SJSA1 (cell line): ENCODE measurements around the gene HES2. TPM values are rescaled to one million over a fixed set of nuclear protein-coding genes. Genes with fewer than 3 reads are reported as not detected.
"Not testable (repeated sequence)": the region's sequence is repeated elsewhere in the genome, so short reads cannot be mapped to it uniquely, and the experiment has no call there.

Source experiments
- DNase-seq, 2 experiments: peaks; one replicate each; pipeline ENCODE4 v3.0.0-alpha.2; 2015 to 2020; ENCODE audit warnings: low spot score in 2 of 2, low read depth in 1 of 2
- H3K27ac ChIP-seq: fragments of 250-450 bp; sonication (Bioruptor Pico); 2 replicates; pipeline ENCODE4 v1.5.1; 2020; ENCODE audit warnings: mild to moderate bottlenecking, moderate library complexity
- H3K27me3 ChIP-seq: fragments of 250-450 bp; sonication (Bioruptor Pico); replicated peaks from 2 replicates; pipeline ENCODE4 v1.5.1; 2020; ENCODE audit warnings: mild to moderate bottlenecking, moderate library complexity
- H3K36me3 ChIP-seq: fragments of 250-450 bp; sonication (Bioruptor Pico); 2 replicates; pipeline ENCODE4 v1.5.1; 2020; ENCODE audit warnings: mild to moderate bottlenecking
- H3K4me1 ChIP-seq: fragments of 250-450 bp; sonication (Bioruptor Pico); replicated peaks from 2 replicates; pipeline ENCODE4 v1.6.1; 2021; ENCODE audit warnings: mild to moderate bottlenecking
- H3K4me3 ChIP-seq: fragments of 250-450 bp; sonication (Bioruptor Pico); 2 replicates; pipeline ENCODE4 v1.5.1; 2020; ENCODE audit warnings: mild to moderate bottlenecking
- H3K9me3 ChIP-seq: fragments of 250-450 bp; sonication (Bioruptor Pico); replicated peaks from 2 replicates; pipeline ENCODE4 v1.5.1; 2020; ENCODE audit warnings: mild to moderate bottlenecking
- total RNA-seq: library from RNA; depleted of rRNA; stranded (reverse); fragments of >200 nt; shearing (Covaris generic); gene quantifications from 2 replicates; pipeline ENCODE4 v1.2.3, GENCODE V29; 2014

HES2 gene
- total RNA-seq, 1 experiment from 2014 or later: not detected

DNA sequence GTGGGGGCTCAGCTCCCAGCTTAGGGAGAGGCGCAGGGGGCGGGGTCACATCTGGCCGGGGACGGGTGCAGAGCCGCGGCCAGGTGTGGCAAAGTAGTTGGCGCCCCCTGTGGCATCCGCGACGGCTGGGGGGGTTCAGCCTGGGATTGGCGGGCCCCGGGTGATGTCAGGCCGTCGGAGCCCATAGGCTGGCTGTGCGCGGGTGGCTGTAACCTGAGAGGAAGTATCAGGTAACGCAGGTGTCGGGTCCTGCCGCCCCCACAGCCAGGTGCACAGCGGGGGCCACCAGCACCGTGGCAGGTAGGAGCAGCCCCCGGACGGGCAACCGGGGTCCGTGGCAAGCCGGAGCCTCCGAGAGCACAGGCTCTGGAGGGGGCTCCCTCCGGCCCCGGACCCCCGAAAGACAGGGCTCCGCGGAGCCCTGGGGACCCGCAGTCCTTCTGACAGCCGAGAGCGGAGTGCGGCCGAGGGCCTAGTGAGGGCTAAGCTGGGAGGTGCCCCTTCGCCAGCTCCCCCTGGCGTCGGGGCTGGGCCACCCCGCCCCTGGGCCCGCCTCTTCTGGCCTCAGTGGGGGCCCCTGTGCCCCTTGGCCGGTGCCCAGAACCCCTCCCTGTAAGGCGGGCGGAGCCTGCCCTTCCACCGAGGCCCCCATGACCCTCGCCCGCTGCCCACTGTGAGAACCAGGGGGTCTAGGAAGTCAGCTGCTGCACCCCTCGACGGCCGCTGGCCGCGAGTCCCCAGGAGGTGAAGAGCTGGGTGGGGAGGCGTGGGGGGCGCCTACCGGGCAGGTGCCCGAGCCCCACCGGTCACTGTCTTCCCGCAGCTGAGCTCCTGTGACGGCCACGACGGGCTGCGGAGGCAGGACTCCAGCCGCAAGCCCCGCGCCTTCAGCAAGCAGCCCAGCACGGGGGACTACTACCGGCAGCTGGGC lies 28.4 kb upstream of the HES2 start:
- no peaks in the 10 kb centered on the region for H3K9me3 ChIP-seq
- no peak overlapping the region for H3K4me3 ChIP-seq
- no peak for DNase-seq
- H3K27me3 ChIP-seq: peaks cover 31% of the 10 kb centered on the region
- no peaks in the 10 kb centered on the region for H3K36me3 ChIP-seq
- H3K4me1 ChIP-seq: no peaks in the 10 kb centered on the region
- no peak overlapping the region for H3K27ac ChIP-seq

DNA sequence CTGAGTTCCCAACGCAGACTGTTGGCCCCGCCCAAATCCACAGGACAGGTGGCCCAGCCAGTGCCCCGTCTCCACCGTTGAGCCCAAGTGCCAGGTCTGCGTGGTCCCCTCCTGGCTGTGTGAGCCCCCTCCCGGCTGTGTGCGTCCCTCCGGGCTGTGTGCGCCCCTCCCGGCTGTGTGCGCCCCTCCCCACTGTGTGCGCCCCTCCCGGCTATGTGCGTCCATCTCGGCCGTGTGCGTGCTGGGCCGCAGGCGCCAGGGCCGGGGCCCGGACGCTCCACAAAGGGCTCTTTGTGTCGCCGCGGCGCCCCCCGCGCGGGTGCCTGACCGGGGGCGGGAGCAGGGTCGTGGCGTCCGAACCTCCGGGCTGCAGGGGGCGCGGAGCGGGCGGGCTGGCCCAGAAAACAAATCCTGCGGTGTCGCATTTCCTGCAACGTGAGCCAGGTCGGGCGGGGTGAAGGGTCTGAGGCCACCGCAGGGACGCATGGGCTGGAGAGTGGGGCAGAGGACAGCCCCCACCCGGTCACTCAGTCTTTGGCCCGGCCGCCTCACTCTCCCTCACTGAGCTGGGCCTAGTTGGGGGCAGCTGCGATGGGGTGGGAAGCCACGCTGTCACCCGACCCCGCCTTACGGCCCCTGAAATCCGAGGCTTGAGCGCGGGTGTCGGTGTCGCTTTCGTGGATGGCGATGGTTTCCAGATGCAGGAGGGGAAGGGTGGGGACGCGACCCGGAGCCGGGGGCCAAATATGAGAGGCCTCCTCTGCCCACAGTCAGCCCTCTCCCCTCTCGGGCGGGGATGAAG lies 27.5 kb upstream of the HES2 start:
- Histone ChIP-seq H3K27ac (no peak overlapping the region), H3K36me3 (no peaks in the 10 kb centered on the region), H3K4me3 (no peak overlapping the region), H3K27me3 (peaks cover 25% of the 10 kb centered on the region), H3K4me1 (no peaks in the 10 kb centered on the region), H3K9me3 (no peaks in the 10 kb centered on the region)
- DNase-seq: no peak

DNA sequence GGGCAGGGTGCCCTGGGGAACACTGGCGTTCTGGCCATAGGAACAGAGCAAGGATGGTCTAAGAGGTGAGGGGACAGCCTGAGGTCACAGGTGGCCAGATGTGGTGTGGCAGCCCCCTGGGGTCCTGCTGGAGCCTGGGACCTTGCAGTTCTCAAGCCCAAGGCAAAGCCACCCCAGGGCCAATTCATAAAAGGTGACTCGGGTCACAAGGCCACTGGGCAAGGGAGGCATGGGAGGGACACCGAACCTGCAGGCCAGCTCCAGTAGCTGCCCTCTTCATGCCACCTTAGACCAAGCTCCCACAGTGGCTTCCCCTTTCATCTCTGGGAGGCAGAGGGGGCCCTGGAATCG lies 26.9 kb upstream of the HES2 start:
- no peaks in the 10 kb centered on the region for H3K4me1 ChIP-seq
- H3K27ac ChIP-seq: no peak overlapping the region
- peaks cover 25% of the 10 kb centered on the region for H3K27me3 ChIP-seq
- no peak overlapping the region for H3K4me3 ChIP-seq
- no peaks in the 10 kb centered on the region for H3K9me3 ChIP-seq
- no peaks in the 10 kb centered on the region for H3K36me3 ChIP-seq
- no peak for DNase-seq

DNA sequence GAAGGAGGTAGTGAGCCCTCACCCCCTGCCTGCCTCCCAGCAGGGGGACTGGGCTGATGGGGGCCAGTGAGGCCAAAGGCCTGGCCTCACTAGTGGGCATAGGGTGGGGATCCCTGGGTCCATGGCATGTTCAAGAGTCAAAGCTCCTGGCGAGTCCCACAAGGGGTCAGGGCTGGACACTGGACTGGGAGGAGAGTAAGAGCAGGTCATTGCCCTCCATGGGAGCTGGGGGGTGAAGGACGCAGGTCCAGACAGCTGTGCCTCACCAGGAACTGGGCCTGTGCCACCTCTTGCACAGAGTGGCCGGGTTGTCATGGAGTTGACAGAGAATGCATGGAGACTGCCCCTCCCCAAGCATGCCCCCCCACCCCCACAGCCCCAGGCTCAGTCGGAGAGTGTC lies 26.2 kb upstream of the HES2 start:
- not testable (repeated sequence) for H3K9me3 ChIP-seq, H3K36me3 ChIP-seq, H3K27ac ChIP-seq, H3K4me1 ChIP-seq, H3K4me3 ChIP-seq, DNase-seq
- peaks cover 25% of the 10 kb centered on the region for H3K27me3 ChIP-seq

DNA sequence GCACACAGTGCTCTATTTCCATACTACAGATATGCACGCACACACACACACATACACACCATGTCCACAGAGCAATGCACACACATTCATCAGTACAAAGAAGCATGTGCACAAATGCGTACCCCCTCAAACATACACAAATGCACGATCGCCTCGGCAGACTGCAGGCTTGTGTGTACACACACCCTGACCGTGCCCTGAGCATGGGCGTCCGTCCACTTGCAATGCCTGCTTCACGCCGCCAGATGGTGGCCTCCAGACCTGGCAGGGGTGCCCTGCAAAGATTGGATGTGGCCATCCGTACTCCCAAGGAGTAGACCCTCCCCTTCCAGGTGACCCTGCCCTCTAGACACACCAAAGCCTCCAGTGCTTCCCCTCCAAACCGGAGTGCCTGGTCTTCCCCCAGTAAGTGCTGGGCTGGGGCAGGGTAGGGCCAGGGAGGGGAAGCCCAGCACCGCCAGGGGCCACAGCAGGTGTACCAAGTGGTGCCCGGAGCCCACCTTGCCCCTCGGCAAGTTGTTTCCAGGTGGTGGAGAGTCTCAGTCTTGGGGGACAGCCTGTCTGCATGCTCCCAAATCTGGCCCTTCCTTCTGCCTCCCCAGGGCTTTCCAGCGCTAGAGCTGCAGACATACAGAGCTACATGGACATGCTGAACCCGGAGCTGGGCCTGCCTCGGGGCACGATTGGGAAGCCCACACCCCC lies 25.5 kb upstream of the HES2 start:
- H3K27me3 ChIP-seq: peaks cover 20% of the 10 kb centered on the region
- H3K4me3 ChIP-seq: no peak overlapping the region
- H3K9me3 ChIP-seq: no peaks in the 10 kb centered on the region
- H3K36me3 ChIP-seq: no peaks in the 10 kb centered on the region
- no peak overlapping the region for H3K27ac ChIP-seq
- peak in 1 of 2 experiments; percentile 63 for DNase-seq
- no peaks in the 10 kb centered on the region for H3K4me1 ChIP-seq

DNA sequence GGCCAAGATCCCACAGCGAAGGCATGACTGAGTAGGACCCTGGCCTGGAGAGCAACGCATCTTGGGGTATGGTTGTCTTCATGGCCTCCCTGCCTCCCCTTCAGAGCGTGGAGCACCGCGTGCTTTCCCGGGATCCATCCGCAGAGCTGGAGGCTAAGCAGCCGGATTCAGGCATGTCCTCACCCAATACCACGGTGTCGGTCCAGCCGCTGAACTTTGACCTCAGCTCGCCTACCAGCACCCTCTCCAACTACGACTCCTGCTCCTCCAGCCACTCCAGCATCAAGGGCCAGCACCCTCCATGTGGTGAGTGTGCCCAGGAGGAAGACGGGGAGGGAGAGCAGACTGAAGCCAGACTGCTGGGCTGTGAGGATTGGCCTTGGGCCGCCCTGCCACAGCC lies 24.7 kb upstream of the HES2 start:
- Histone ChIP-seq H3K27ac (no peak overlapping the region), H3K4me1 (no peaks in the 10 kb centered on the region), H3K4me3 (no peak overlapping the region), H3K27me3 (peaks cover 15% of the 10 kb centered on the region), H3K36me3 (no peaks in the 10 kb centered on the region), H3K9me3 (no peaks in the 10 kb centered on the region)
- DNase-seq: no peak

DNA sequence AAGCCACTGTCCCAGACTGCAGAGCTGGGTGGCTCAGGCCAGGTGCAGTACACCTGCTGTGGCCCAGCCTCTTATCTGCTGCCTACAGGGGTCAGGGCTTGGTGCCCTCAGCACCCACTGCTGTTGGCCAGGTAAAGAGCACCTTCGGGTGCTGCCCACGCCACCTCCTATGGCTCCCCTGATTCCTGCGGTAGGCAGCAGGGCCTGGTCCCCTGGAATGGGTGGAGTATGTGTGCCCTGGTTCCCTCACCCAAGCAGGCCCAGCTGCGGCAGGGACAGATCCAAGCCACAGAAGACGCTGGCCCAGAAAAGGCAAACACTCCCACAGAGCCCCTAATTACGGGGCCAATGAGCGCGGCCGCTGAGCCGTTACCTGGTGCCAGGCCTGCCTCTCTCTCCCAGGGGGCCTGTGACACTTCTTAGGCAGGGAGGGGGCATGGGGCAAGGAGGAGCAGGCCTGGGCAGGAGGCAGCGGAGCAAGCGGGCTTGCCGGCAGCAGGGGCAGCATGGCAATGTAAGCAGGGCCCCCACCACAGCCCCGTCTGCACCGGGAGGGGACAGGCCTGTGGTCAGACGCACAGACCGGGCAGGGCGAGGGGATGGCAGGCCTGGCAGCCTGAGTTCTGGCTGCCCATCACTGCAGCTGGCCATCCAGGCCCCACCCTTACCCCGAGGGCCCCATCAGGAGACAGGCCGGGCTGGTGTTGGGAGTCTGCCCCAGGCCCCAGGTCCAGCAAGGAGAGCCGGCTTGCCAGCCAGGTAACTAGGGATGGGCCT lies 23.8 kb upstream of the HES2 start:
- Histone ChIP-seq H3K4me1 (no peaks in the 10 kb centered on the region), H3K27ac (no peak overlapping the region), H3K4me3 (no peak overlapping the region), H3K36me3 (no peaks in the 10 kb centered on the region), H3K27me3 (peaks cover 18% of the 10 kb centered on the region), H3K9me3 (no peaks in the 10 kb centered on the region)
- no peak for DNase-seq

DNA sequence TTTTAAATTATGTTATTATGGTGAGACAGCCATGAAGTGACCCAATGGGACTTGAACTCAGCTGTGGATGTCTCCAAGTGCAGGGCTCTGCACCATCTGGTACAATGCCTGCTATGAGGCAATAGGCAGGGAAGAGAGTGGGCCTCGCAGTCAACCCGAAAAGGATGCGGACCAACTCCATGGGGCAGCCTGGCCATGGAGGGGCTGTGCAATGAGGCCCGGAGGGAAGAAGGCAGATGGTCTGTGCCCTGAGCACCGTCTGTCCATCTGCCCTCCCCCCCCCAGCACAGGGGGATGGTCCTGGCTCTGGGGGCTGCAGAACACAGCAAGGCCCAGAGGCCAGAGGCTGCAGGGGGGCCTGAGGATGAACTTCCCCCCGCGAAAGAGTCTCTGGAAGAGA lies 21.9 kb upstream of the HES2 start:
- no peaks in the 10 kb centered on the region for H3K9me3 ChIP-seq
- no peak for DNase-seq
- H3K4me3 ChIP-seq: no peak overlapping the region
- H3K4me1 ChIP-seq: no peaks in the 10 kb centered on the region
- H3K36me3 ChIP-seq: no peaks in the 10 kb centered on the region
- H3K27ac ChIP-seq: no peak overlapping the region
- H3K27me3 ChIP-seq: peaks cover 5% of the 10 kb centered on the region; the same call in 1 of the 2 replicates

DNA sequence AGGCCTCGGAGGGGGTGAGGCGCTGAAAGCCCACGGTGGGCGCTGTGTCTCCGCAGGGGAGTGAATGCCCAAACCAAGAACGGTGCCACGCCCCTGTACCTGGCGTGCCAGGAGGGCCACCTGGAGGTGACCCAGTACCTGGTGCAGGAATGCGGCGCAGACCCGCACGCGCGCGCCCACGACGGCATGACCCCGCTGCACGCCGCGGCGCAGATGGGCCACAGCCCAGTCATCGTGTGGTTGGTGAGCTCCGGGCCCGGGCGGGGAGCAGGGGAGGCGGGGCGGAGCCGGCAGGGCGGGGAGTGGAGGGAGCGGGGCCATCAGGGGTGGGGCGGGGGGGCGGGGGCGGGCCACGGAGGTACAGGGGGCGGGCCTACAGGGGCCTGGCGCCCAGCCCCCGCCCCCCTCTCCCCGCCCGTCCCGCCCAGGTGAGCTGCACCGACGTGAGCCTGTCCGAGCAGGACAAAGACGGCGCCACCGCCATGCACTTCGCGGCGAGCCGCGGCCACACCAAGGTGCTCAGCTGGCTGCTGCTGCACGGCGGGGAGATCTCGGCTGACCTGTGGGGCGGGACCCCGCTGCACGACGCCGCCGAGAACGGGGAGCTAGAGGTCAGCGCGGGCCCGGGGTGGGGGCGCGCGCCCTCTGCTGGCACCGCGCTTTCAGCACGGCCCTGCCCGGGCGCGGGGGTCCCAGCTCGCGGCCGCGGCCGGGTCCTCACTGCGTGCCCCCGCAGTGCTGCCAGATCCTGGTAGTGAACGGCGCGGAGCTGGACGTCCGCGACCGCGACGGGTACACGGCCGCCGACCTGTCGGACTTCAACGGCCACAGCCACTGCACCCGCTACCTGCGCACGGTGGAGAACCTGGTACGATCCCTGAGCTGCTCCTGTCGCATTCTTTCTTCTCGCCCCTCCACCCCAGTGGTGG lies 20.7 kb upstream of the HES2 start:
- Histone ChIP-seq H3K36me3 (no peaks in the 10 kb centered on the region), H3K9me3 (no peaks in the 10 kb centered on the region), H3K4me3 (no peak overlapping the region), H3K27ac (no peak overlapping the region), H3K27me3 (peaks cover 5% of the 10 kb centered on the region), H3K4me1 (no peaks in the 10 kb centered on the region)
- DNase-seq: no peak

DNA sequence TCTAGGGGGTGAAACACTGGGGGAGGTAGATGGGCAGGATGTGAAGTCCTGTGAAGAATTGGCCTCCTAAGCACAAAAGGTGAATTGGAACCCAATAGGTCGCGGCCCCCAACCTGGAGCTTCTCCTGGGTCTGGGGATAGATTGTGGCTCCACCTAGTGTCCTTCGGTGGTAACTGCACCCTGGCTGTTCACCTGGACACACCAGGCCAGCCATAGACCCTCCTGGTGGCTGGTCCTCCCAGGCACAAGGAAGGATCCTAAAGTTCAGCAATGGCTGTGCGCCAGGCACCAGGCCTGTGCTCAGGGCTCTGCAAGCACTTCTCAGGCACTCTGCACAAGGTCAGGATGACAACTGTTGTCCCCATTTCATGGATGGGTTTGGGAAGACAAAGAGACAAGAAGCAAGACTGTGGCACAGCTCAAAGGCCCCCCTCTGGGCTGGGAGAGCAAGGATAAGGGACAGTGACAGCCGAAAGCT lies 18.4 kb upstream of the HES2 start:
- Histone ChIP-seq H3K9me3 (no peaks in the 10 kb centered on the region), H3K36me3 (no peaks in the 10 kb centered on the region), H3K4me1 (no peaks in the 10 kb centered on the region), H3K27ac (no peak overlapping the region), H3K27me3 (peaks cover 5% of the 10 kb centered on the region), H3K4me3 (no peak overlapping the region)
- peak; percentile 42 to 68 for DNase-seq

DNA sequence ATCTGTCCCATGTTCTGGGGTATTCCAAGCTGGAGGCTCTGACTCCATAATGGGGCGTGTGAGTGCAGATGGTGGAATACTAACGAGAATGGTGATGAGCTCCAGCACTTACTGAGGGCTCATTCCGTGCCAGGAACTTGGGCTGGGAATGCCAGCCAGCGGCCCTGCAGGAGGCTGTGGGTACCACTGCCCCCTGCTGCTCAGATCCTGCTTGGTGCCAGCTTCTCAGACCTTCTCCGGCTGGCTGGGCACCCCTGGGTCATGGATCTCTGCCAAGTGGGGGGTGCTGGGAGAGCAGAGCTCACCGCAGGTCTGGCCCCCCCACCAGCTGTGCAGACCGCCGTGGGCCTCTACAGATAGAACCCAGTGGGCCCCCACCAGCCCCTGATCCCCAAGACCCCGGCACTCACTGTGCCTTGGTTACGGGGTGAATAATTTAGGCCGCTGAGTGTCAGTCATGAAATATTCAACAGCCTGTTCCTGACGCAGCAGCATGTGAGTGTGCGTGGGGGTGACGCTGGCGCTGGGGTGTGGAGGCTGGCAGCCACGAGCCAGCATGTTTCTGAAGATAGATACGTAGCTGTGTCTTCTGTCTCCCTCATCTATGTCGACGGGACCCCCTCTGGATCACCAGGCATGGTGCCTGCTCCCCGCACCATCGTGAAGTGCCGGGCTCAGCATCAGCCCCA lies 17.4 kb upstream of the HES2 start:
- H3K4me3 ChIP-seq, H3K4me1 ChIP-seq, DNase-seq, H3K9me3 ChIP-seq, H3K36me3 ChIP-seq, H3K27ac ChIP-seq, H3K27me3 ChIP-seq: not testable (repeated sequence)

DNA sequence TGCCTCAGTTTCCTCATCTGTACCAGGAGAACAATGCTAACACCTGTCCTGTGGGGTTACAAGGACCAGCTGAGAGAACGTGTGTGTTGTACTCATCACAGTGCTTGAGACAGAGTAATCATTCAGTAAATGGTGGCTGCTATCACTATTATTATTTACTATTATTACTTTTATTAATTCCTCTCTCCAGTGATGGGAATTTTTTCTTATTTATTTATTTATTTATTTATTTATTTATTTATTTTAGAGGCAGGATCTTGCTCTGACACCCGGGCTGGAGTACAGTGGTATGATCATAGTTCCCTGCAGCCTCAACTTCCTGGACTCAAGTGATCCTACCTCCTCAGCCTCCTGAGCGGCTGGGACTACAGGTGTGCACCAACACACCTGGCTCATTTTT lies 16.6 kb upstream of the HES2 start:
- not testable (repeated sequence) for H3K4me3 ChIP-seq, H3K27me3 ChIP-seq, H3K36me3 ChIP-seq, H3K27ac ChIP-seq, H3K4me1 ChIP-seq, H3K9me3 ChIP-seq, DNase-seq
